IPS-18c (cell line): ENCODE results near the gene ZNF518A.

ENCODE experiments used
- H3K4me3 ChIP-seq: 2 replicates; pipeline ENCODE4 v1.7.0; 2013; ENCODE audit warnings: low read depth, mild to moderate bottlenecking, low read length, moderate library complexity; ENCODE audit not compliant: insufficient read depth
- H3K9me3 ChIP-seq: one replicate; pipeline ENCODE4 v1.6.1; 2013; ENCODE audit warnings: mild to moderate bottlenecking, low read length, moderate library complexity; ENCODE audit not compliant: control insufficient read depth, insufficient read depth

ZNF518A gene

DNA sequence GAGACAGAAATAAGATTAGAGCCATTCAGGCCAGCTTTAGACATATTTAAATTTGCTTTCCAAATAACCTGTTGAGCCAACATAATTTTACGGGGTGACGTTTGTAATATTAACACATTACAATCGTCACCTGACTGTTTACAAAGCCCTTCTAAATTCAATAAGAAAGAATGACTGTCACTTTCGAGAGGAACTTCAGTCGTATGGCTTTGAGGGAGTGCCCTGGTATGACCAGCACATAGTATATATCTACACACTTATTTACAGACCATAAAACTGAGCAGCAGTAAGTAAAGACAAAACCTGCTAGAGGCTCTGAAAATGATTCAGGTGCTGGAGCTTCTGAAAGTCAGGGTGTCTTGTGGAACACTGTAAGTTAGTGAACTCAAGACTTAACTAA lies 78.8 kb downstream of the ZNF518A start:
- H3K4me3 ChIP-seq, result no peak overlapping the region
- H3K9me3 ChIP-seq, result no peaks in the 10 kb centered on the region

DNA sequence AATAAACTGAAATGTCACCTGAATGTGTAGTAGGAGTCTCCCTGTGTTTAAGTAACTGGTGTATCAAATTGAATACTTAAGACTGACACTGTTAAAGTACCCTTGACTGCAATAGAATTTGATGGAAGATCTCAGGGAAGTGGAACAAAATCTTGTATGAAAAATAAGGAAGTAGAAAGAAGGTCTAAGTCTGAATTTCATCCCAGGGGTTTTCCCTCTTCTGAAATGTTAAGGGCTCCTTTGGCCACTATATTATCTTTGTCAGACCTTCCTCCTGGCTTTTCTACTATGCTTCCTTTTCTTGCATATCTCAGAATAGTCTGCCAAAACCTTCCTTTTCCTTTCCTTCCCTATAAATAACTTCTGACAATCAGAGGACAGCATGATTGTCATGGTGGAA lies 81.7 kb downstream of the ZNF518A start:
- H3K9me3 ChIP-seq, result no peaks in the 10 kb centered on the region
- H3K4me3 ChIP-seq, result no peak overlapping the region

DNA sequence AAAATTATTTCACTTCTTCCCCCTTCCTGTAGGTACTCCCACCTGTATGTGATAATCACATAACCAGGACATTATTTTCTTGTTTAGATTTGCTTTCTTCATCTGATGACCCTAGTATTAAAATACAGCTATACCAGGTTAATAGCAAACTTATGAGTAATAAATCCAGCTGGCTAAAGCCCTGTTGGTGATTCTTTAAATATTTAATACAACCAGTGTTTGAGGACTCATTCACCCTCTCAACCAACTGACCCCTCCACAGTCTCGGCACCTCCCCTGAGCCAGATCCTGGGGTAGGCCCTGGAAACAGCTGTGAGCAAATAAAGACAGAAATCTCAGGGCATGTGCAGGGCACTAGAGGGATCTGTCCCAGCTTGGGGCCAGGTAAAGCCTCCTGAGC lies 82.8 kb downstream of the ZNF518A start:
- Histone ChIP-seq H3K4me3 (no peak overlapping the region), H3K9me3 (no peaks in the 10 kb centered on the region)
